ENCODE results near the gene MAST4.
A peak's percentile ranks its signal among the peaks of the same experiment; 100 is the strongest.
"Not testable (repeated sequence)": the region's sequence is repeated elsewhere in the genome, so short reads cannot be mapped to it uniquely, and the experiment has no call there.

MAST4 gene

DNA sequence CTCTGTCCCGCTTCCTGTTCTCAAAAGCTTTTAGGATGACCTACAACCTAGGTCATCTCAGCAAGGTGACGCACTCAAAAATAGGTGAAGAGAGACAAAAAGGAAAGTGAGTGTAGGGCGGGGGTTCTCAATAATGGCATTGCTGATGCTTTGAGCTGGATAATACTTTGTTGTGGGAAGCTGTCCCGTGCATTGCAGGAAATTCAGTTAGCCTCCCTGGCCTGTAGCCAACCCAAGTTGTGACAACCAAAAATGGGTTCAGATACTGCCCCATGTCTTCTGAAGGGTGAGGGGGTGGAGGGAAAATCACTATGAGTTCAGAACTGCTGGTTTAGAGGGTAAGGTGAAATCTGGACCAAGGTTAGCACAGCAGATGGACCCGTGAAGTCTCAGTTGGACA, 151.4 kb downstream of the MAST4 start:
- no peak for DNase-seq

DNA sequence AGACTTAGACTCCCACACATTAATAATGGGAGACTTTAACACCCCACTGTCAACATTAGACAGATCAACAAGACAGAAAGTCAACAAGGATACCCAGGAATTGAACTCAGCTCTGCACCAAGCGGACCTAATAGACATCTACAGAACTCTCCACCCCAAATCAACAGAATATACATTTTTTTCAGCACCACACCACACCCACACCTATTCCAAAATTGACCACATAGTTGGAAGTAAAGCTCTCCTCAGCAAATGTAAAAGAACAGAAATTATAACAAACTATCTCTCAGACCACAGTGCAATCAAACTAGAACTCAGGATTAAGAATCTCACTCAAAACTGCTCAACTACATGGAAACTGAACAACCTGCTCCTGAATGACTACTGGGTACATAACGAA, 156.5 kb downstream of the MAST4 start:
- DNase-seq, result not testable (repeated sequence)

DNA sequence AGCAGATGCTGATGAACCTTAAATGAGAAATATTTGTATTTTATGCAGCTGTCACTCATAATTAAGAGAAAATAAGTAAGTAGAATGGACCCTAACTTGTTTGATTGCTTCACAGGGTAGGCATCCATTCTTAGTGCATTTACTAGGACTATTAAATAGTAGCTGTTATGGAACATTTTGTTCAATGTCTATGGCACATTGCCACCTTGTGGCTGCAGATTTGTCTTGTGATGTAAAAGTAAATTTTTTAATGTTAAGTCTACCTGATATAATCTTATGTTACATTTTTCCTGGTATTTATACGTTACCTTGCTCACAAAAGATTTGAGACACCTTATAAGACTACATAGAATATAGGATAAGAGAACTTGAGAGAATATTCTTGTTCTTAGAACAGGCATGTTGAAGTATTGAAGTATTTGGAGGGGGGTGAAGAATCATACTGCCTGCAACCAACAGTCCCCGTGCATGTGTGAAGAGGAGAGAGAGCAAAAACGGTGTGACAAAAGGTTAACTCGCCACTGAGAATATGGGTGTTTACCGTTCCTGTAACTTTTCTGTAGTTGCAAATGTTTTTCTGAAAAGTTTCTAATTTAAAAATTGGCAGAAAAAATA, 161.1 kb downstream of the MAST4 start:
- peak; percentile 58 for DNase-seq

DNA sequence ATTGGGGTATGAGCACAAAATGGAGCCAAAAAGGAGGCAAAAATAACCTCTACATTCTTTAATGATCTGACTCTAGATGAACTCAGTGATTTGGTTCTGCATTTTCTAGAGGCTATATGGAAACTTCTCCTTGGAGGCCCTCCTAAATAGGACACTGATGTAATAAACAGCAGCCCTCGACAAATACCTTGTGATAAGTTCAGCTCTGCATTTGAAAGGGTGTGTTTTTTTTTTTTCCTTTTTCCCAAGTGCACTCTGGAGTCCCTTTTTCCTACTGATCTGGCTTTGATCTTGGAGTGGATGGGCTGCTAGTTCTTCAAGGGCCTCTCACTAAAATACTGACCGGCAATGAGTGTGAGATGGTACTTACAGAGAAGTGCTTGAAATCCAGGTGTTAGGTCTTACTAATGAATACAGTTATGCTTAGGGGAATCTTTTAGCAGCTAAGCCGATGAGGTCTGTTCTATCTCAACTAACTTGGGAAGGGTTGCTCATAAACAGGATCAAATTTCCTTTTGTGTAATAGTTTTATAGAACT, 161.7 kb downstream of the MAST4 start:
- DNase-seq, result no peak

- DNase-seq, result no peak
These were observed 173.0 kb downstream of the MAST4 start for GRCh38 chr5:66769030-66769733.

DNA sequence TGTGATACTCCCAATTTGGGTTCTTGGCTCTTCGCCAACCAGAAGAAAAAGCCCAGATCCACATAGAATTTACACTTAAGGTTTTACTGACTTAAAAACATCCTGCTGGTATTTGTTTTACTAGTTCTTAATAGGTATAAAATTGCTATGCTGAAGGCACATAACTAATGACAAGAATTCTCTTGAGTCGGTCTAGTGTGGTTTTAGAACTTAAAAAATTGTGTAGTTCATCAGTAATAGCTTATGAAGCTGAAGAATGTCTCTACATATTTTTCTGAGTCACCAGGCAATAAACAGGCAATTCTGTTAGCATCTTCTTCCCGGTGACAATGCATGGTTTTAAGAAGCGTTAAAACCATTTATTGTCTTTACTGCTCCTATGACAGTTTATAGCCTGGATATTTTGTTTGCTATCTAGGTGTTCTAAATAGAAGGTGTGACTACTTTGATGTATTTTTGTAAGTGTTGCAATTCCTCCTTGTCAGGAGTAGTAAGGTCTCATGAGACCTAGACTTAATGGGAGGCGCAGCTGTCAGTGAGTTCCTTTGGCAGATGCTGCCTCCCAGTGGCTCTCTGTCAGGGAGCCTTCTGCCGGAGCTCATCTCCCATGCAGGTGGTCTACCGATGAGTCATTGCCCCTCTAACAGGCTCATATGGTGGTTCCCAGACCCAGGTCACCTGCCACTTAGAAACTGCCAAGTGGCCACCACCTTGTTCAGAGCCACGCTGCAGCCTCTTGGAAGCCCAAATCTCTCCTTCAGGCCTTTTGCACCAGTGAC, 173.8 kb downstream of the MAST4 start:
- peak; percentile 20 for DNase-seq

GRCh38 chr5:66777868-66778267, 181.7 kb downstream of the MAST4 start:
- no peak for DNase-seq

DNA sequence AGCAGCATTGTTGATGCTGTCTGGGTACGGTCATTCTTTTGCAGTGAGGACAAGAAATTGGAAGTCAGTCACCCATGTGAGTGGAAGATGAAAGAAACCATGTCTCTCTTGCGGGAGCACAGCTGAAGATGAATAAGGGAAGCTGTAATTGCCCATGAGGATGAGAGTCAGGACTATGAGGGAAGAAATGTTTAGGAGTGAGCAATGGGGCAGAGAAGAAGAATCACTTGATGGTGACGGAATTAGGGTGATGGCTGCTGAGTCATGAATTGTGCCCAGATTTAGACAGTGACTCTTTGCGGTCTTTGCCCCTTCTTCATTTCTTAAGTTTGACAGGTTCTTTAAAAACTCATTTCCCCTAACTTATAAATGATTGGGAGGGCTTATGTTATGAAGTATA, 183.3 kb downstream of the MAST4 start:
- DNase-seq, result no peak

- no peak for DNase-seq
These were observed 192.4 kb downstream of the MAST4 start for GRCh38 chr5:66788556-66788955.

DNA sequence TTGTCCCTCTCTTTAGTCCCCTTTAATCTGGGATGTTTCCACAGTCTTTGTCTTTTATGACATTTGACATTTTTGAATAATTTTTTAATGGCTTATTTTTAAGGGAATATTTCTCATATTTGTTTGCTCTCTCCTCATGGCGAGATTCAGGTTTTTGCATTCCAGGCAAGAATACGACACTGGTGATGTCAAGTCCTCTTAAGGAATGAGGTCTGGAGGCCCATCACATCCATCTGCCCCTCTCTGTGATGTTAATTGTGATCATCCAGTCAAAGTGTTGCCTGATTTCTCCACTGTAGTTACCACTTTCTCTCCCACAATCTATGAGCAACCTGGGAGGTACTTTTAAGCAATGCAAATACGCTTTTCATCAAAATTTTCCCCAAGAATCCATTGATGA, 193.2 kb downstream of the MAST4 start:
- DNase-seq, result no peak

DNA sequence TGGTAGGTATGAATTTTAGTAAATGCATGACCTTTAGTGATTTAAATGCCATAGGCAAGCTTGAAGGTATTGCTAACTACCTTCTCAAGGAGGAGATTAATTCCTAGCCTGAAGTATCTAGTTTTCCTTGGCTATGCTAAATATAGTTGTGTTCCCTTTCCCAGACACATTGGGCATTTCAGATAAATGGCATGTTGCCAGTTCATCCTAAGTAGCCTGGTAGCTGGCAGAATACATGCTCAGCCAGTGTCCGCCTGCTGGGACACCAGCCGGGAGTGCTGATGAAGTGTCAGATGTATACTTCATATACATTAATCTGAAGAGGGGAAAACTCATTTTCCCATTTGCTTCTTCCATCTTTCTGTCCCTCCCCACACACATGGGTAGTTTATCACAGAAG, 196.9 kb downstream of the MAST4 start:
- no peak for DNase-seq

DNA sequence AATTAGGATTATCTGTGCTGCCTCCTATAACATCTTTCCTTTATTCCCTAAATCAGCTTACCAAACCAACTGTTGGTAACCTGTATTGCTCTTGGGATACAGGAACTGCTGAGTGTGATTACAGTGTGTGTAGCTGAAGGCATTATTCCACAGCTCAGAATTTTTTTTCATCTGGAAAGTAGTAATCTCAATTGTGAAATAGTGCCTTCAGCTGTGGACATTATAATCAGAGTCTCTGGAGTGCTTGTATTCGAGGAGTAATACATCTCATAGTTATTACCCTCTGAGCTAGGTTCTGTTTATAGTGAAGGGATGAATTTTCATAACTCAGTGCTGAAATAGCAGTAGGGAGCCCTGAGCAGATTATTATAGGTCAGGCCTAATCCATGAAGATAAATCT, 199.5 kb downstream of the MAST4 start:
- no peak for DNase-seq

DNA sequence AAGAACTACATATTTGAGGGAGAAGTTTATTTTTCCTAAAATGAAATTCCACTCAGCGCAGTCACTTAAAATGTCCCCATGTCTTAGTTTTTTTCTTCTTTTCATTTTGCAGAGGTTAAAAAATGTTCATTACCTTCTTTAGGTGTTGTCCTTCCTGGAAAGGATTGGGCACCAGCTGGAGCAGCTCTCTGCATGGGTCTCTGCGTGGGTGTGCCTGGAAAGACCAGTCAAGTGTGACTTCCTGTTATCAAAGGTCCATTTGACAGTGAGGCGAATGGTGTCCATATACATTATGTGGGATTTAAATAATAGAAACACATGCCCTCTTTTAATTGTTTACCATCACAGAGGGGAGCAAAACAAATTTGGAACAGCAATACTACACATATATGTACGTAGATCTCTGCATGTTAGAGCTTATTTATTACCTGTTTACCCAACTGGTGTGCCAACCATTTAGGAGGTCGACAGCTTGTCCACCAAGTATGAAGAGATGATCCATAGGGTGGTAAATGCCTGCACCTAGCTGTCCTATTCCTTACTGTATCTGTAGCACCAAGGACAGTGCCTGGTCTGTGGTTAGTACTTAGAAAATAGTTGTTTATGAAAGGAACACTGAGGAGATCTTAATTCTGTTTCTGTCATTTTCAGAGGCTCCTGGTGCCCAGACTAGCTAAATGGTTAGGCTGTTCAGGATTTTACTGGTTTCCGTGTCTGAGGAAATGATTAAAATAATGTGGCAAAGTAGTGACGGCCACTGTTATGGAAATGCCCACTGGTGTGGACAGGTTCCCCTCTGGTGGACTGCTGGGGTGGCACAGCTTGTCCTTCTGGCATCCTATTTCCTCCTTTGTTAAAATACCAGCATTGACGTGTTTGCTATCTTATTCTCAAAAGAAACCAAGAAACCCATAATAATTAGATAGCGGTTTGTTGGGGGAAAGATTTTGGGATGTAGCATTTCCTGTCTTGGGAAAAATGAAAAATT, 200.4 kb downstream of the MAST4 start:
- no peak for DNase-seq

GRCh38 chr5:66802941-66803340, 206.7 kb downstream of the MAST4 start:
- DNase-seq, result no peak

DNA sequence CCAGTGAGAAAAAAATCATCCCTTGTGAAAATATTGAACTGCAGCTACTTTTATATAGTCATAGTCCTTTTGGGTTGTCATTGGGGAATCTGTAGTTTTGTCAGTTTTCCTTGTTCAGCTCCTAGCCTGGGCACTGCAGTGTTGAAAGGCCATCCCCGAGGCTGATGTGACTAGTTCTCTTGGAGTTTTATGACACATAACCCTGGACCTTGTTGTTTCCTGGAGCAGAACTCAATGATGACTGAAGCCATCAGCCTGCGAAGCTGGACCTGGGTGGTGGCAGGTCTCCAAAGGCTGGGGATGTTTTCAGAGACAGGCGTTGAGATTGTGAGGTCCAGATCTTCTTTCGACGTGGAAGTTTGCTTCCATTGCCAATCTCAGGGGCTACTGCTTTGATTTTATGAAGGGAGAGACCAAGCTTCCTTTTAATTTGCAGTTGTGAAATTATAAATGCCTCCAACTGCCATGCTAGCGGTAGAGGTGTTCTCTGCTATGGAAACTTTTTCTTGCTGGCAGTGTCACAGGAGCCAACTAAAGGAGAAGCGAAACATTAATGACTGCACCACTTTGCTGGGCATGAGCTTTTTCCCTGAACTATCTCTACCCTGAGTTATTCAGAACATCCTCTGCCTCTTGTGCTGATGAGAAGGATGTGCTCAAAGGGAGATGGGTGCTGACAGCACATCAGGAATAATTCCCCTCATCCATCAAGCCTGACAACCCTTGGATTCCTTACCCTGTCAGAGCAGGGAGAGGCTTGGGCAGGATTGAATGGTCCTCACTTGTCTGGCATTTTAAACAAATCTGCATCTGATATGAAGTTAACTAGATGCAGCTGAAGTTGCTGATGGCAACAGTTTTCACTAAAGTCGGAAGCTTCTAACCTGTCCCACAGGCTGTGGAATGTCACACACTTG, 209.6 kb downstream of the MAST4 start:
- no peak for DNase-seq

DNA sequence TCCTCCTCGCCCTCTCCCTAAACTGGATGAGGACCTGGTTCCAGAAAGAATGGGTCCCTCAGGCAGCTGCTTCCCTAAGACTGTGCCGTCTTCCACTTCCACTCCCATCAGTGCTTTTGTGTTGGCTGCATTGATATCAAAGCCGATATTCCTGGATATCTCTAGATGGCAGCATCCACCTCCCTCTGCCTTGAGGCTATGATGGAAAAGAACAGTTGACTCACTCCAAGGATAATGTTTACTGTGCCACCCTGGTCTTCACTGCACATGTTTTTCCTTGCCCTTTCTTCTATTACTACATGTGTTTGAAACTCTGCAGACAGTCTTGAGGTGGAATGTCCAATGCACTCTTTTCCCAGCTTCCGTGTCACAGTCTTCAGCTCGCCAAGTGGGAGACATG, 211.6 kb downstream of the MAST4 start:
- DNase-seq, result peak; percentile 17

DNA sequence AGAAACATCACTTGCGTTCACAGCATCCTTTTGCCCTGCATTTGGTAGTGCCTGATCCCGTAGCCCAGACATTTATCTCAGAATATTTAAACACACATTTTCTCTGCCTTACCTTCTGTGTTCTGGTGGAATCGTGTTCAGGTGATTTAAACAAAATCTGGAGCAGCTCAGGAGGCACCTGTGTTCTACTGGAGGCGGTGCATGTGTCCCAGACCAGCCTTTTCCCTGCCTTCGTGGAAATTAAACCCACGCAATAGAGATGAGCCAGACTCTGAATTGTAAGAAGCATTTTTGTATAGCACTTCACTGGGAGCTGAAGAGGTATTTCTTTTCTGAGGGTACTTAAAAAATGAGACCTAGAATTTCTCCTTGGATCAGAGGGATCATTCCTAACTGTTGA, 212.5 kb downstream of the MAST4 start:
- no peak for DNase-seq

GRCh38 chr5:66810151-66810550, 214.0 kb downstream of the MAST4 start:
- DNase-seq, result no peak

- DNase-seq, result no peak
These were observed 214.7 kb downstream of the MAST4 start for GRCh38 chr5:66810848-66811261.

DNA sequence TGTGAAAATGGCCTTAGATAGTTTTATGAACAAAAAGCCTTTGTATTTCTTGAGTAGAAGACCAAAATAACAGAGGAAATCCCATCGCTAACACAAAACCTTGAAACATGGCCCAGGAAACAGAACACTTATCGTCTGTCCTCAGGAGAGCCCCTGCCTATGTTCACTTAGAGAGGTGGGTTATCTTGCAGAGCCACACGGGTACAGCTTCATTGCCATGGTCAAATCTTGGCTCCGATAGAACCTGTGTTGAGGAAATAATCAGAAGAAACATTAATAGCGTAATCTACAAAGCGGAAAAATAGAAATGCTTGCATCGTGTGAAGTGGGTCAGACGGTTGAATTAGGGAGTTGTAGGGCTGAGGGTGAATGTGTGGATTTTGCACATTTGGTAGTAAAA, 216.1 kb downstream of the MAST4 start:
- no peak for DNase-seq

DNA sequence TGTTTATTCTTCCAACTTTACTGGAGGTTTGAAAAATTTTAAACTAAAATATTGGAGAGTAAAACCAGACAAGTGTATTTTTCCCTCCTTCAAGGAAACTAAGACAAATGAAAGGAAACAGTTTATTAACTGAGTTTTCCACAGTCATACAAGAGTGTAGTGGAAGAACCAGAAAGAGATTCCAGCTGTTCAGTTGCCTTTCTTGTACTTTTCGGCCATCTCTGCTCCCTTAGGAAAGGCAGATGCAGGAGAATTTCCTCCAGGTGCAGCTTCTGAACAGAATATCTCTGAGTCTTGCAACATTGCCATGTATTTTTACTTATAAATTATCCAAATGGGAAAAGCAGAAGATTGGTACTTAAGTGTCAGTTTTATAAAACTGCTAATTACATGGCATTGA, 217.1 kb downstream of the MAST4 start:
- no peak for DNase-seq

Measured in NCI-H1694 treated with DMSO at 0.1 percent for 48 hours (cell line).